CD4-positive, alpha-beta T cell treated with Interleukin-21 for 1 hour (primary cell): ENCODE measurements around the gene SVBP.

ENCODE experiments used
- DNase-seq: peaks from one replicate; pipeline ENCODE4 v3.0.0-alpha.2; 2020

Gene SVBP

DNA sequence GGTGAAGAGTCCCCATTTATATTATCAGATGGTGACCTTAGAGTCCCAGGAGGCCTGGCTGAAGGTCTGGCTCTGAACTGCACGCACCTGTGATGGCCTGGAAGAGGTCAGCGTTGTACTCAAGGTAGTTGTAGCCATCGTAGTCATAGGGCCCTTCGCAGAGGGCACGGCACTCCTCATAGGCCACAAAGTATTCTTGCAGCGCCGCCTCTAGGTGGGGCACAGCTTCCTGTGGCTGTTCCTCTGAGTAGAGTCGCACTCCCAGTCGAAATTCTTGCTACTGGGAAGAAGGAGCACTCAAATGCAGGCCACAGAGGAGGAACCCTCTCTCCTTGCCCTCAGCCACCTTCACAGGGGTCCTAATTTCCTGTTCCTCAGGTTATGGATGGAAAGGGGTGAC, 58.1 kb downstream of the SVBP start:
- no peak for DNase-seq

DNA sequence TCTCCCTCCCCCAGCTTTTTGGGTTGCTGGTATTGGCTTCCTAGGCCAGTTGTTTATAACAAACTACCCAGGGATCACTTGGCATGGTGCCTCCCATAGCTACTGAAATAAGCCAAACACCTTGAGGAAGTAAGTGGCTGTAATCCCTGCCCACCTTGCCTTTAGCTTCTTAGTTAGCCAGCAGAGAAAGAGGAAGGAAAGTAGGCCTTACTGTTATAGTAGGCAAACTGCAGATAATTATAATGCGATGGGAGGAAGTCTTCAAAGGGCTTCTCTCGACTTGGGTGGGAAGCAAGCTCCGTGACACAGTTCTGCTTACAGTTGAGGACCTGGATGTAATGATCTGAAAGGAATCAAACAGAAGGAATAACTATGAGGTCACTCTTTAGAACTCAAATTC, 58.6 kb downstream of the SVBP start:
- DNase-seq, result no peak

DNA sequence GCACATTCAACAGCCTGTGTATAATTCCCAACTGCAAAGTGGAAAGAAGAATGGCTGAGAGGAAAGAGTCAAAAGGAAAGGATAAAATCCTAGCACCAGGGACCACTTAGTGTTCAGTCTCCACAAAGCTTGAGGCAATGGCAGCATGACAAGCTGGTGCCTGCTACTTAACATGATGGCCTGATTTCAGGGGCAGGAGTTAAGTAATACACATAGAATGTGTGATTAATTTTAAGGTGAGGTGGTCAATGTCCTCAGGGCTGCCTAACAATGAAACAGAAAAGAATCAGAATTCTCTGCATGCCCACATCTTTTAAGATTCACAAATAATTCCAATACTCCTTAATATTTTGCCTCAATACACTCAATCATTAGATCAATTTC, 59.3 kb downstream of the SVBP start:
- DNase-seq, result no peak
